ENCODE data around the gene AKAP6. TPM values are rescaled to one million over a fixed set of nuclear protein-coding genes. Genes with fewer than 3 reads are reported as not detected.

The AKAP6 gene
- total RNA-seq, 1 experiment from 2014 or later, result 1.9 TPM

GRCh38 chr14:32412103-32412502 is 83.0 kb downstream of the AKAP6 start:
- CTCF ChIA-PET, result interaction anchor here (0.6 kb wide), 1 partner anchor 99 kb away, joined by 3 read pairs; no protein-coding TSS in a partner anchor
- no peak for DNase-seq (ENCODE audit: low read depth, low spot score)
- H2AFZ ChIP-seq (ENCODE audit: low read depth, low read length, poor library complexity, severe bottlenecking), result no peak overlapping the region
- no peak overlapping the region for H3K4me3 ChIP-seq (replicated peaks in 1 of 2; ENCODE audit: low read depth in 1 of 2, low read length in 2 of 2)
- H3K36me3 ChIP-seq (ENCODE audit: control insufficient read depth in 1 of 2, insufficient read depth in 2 of 2, low read length in 2 of 2), result no peaks in the 10 kb centered on the region
- H3K79me2 ChIP-seq (ENCODE audit: insufficient read depth, low read length), result no peaks in the 10 kb centered on the region
- TF ChIP-seq YY1 (IDR thresholded peaks at IDR 0.05; ENCODE audit: extremely low read depth, insufficient replicate concordance, low read depth, low read length) (no peak), CEBPB (IDR thresholded peaks at IDR 0.05; ENCODE audit: low read depth) (no peak), TCF7L2 (IDR thresholded peaks at IDR 0.05; ENCODE audit: borderline replicate concordance, extremely low read depth, insufficient read depth, insufficient read length) (no peak), ELF1 (IDR thresholded peaks at IDR 0.05; ENCODE audit: borderline replicate concordance, low read depth) (no peak), ATF3 (IDR thresholded peaks at IDR 0.05) (no peak), EZH2phosphoT487 (IDR thresholded peaks at IDR 0.05; ENCODE audit: borderline replicate concordance) (no peak), JUND (IDR thresholded peaks at IDR 0.05) (no peak), SP1 (IDR thresholded peaks at IDR 0.05; ENCODE audit: low read depth) (no peak), RAD21 (IDR thresholded peaks at IDR 0.05; ENCODE audit: low read depth) (no peak), CBX3 (IDR thresholded peaks at IDR 0.05; ENCODE audit: low read depth) (no peak), ZFX (IDR thresholded peaks at IDR 0.05) (no peak), FOSL1 (IDR thresholded peaks at IDR 0.05; ENCODE audit: low read depth) (no peak), POLR2A (IDR thresholded peaks at IDR 0.05; ENCODE audit: borderline replicate concordance, extremely low read depth, insufficient read depth, insufficient read length) (no peak), SRF (IDR thresholded peaks at IDR 0.05; ENCODE audit: low read depth) (no peak)
- intact Hi-C loops (cut with micrococcal nuclease), result no loop called here
- H3K4me1 ChIP-seq (ENCODE audit: control insufficient read depth in 1 of 2, insufficient read depth in 2 of 2, low read length in 2 of 2), result no peaks in the 10 kb centered on the region
- no peaks in the 10 kb centered on the region for H3K9me2 ChIP-seq (ENCODE audit: insufficient read depth)
- H3K9me3 ChIP-seq (ENCODE audit: control insufficient read depth in 1 of 2, insufficient read depth in 1 of 2, low read depth in 1 of 2, low read length in 2 of 2), result no peaks in the 10 kb centered on the region
- no peak for ATAC-seq
- RAD21 ChIA-PET (ENCODE audit: low non-redundant PET in 1 of 2, low total read pairs in 2 of 2, uncharacterized antibody in 2 of 2, unreplicated experiment in 2 of 2), result no interaction called here
- no TSS peak for BruUV-seq (replicated peaks)
- H3K4me2 ChIP-seq (ENCODE audit: low read length), result no peak overlapping the region
- POLR2A ChIA-PET, result no interaction called here
- H3K9ac ChIP-seq (ENCODE audit: low read length), result no peak overlapping the region
- H4K20me1 ChIP-seq (ENCODE audit: insufficient read depth), result no peaks in the 10 kb centered on the region
- no peaks in the 10 kb centered on the region for H3K27me3 ChIP-seq (ENCODE audit: insufficient read depth, low read length)
- no peak overlapping the region for H3K27ac ChIP-seq (ENCODE audit: low read depth, low read length)

DNA sequence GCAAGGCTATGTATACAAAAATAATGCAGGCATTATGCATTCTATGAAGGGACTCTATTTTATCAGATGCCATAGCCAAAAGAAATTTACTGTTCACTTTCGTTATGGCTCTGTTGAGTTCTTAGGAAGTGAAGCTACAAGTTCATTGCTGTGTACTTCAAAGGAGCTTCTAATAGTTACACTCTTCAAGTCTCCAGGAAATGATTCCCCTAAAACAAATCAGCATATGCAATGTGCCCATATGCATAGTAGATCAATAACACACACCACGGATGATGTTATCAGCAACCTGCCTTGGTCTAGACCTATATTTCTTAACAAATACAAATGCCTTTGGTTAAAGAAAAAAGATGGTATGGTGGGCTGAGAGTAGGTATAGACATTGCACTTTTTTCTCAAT is 83.4 kb downstream of the AKAP6 start:
- Histone ChIP-seq H2AFZ (ENCODE audit: low read depth, low read length, poor library complexity, severe bottlenecking) (no peak overlapping the region), H3K4me1 (ENCODE audit: control insufficient read depth in 1 of 2, insufficient read depth in 2 of 2, low read length in 2 of 2) (peaks cover 0 to under 1% of the 10 kb centered on the region in 2 experiments; a peak in 2 of 4 replicates), H3K9me3 (ENCODE audit: control insufficient read depth in 1 of 2, insufficient read depth in 1 of 2, low read depth in 1 of 2, low read length in 2 of 2) (no peaks in the 10 kb centered on the region), H3K36me3 (ENCODE audit: control insufficient read depth in 1 of 2, insufficient read depth in 2 of 2, low read length in 2 of 2) (no peaks in the 10 kb centered on the region), H3K9me2 (ENCODE audit: insufficient read depth) (no peaks in the 10 kb centered on the region), H3K27me3 (ENCODE audit: insufficient read depth, low read length) (no peaks in the 10 kb centered on the region), H3K4me3 (replicated peaks in 1 of 2; ENCODE audit: low read depth in 1 of 2, low read length in 2 of 2) (no peak overlapping the region), H3K4me2 (ENCODE audit: low read length) (no peak overlapping the region), H4K20me1 (ENCODE audit: insufficient read depth) (no peaks in the 10 kb centered on the region), H3K27ac (ENCODE audit: low read depth, low read length) (no peak overlapping the region), H3K79me2 (ENCODE audit: insufficient read depth, low read length) (no peaks in the 10 kb centered on the region), H3K9ac (ENCODE audit: low read length) (no peak overlapping the region)
- no peak for DNase-seq (ENCODE audit: low read depth, low spot score)
- RAD21 ChIA-PET (ENCODE audit: low non-redundant PET in 1 of 2, low total read pairs in 2 of 2, uncharacterized antibody in 2 of 2, unreplicated experiment in 2 of 2), result no interaction called here
- intact Hi-C loops (cut with micrococcal nuclease), result no loop called here
- CTCF ChIA-PET, result no interaction called here
- no TSS peak for BruUV-seq (replicated peaks)
- POLR2A ChIA-PET, result no interaction called here
- no peak for ATAC-seq
- TF ChIP-seq CTCF (IDR thresholded peaks at IDR 0.05 in 2 of 3, conservative IDR thresholded peaks at IDR 0.05 in 1 of 3; ENCODE audit: borderline replicate concordance in 1 of 3, insufficient read depth in 1 of 3, low read depth in 2 of 3, low read length in 2 of 3) (no peak), EGR1 (IDR thresholded peaks at IDR 0.05; ENCODE audit: low read depth) (no peak), CBX3 (IDR thresholded peaks at IDR 0.05; ENCODE audit: low read depth) (no peak), ATF3 (IDR thresholded peaks at IDR 0.05) (no peak), CEBPB (IDR thresholded peaks at IDR 0.05; ENCODE audit: low read depth) (no peak), SP1 (IDR thresholded peaks at IDR 0.05; ENCODE audit: low read depth) (no peak)
- TF ChIP-seq, protein P1, sequence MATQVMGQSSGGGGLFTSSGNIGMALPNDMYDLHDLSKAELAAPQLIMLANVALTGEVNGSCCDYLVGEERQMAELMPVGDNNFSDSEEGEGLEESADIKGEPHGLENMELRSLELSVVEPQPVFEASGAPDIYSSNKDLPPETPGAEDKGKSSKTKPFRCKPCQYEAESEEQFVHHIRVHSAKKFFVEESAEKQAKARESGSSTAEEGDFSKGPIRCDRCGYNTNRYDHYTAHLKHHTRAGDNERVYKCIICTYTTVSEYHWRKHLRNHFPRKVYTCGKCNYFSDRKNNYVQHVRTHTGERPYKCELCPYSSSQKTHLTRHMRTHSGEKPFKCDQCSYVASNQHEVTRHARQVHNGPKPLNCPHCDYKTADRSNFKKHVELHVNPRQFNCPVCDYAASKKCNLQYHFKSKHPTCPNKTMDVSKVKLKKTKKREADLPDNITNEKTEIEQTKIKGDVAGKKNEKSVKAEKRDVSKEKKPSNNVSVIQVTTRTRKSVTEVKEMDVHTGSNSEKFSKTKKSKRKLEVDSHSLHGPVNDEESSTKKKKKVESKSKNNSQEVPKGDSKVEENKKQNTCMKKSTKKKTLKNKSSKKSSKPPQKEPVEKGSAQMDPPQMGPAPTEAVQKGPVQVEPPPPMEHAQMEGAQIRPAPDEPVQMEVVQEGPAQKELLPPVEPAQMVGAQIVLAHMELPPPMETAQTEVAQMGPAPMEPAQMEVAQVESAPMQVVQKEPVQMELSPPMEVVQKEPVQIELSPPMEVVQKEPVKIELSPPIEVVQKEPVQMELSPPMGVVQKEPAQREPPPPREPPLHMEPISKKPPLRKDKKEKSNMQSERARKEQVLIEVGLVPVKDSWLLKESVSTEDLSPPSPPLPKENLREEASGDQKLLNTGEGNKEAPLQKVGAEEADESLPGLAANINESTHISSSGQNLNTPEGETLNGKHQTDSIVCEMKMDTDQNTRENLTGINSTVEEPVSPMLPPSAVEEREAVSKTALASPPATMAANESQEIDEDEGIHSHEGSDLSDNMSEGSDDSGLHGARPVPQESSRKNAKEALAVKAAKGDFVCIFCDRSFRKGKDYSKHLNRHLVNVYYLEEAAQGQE (IDR thresholded peaks at IDR 0.05; ENCODE audit: low read depth), result no peak
